Stimulated activated CD4-positive, alpha-beta T cell treated with anti-CD3 and anti-CD28 coated beads, Interleukin-12 subunit alpha, Interleukin-12 subunit beta, amount 100 ng/mL, for 4 hours (primary cell): ENCODE results near the gene CDR2.

Experiments
- DNase-seq: peaks from one replicate; pipeline ENCODE4 v3.0.0-alpha.2; 2020

Gene CDR2

DNA sequence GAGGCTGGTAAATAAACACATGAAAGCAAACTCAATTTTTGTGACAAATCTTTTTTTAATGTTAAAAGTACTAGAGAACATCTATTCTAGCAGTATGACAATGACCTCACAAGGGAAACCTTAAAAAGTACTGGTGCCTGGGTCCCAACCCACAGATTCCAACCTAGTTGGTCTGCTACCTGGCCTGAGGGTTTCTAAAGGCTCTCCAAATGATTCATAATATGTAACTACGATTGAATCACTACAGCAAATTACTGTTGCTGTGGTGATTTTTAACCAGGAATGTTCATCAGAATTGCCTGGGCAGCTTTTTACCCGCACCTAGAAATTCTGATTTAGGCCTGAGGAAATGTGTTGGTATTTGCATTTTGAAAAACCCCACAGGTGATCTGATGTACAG, 26.1 kb downstream of the CDR2 start:
- DNase-seq = no peak

GRCh38 chr16:22347100-22347820, 27.2 kb downstream of the CDR2 start:
- DNase-seq = no peak

DNA sequence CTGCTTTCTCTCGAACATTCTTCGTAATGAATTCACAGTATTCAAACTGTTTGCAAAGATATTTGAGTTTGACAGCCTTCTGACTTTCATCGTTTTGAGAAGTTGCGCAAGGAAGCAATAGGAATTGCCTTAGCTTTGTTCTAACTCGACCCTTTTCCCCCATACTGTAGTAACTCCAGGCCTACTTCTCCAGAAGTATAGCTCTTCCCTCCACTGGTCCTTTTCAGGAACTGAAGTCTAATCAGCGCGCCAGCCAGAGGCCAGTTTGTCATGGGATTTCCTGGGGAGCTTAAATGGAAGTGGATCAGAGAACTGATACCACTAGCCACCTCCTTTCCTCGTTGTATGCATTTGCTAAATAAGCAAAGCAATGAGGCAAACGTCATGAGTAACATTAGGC, 27.9 kb downstream of the CDR2 start:
- no peak for DNase-seq

GRCh38 chr16:22342082-22342481, 32.3 kb downstream of the CDR2 start:
- DNase-seq = no peak

DNA sequence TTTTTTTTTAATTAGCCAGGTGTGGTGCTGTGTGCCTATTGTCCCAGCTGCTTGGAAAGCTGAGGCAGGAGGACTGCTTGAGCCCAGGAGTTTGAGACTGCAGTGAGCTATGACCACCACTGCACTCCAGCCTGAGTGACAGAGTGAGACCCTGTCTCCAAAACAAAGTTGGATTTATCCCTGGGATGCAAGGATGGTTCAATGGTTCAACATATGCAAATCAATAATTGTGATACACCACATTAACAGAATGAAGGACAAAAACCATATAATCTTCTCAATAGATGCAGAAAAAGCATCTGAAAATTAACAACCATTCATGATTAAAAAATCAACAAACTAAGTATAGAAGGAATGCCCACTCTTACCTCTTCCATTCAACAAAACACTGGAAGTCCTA, 33.5 kb downstream of the CDR2 start:
- DNase-seq = no peak

- DNase-seq = no peak
These were observed 36.4 kb downstream of the CDR2 start for GRCh38 chr16:22337849-22338635.

DNA sequence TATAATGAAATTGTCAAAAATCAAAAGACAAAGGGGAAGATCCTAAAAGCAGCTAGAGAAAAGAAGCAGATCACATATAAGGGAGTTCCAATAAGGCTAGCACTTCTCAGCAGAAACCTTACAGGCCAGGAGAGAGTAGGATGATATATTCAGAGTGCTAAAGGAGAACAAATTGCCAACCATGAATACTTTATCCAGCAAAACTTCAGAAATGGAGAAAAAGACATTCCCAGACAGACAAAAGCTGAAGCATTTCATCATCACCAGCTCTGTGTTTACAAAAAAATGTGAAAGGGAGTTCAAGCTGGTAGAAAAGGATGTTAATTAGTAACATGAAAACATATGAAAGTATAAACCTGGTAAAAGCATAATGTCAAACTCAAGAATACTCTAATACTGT, 37.4 kb downstream of the CDR2 start:
- DNase-seq = no peak

DNA sequence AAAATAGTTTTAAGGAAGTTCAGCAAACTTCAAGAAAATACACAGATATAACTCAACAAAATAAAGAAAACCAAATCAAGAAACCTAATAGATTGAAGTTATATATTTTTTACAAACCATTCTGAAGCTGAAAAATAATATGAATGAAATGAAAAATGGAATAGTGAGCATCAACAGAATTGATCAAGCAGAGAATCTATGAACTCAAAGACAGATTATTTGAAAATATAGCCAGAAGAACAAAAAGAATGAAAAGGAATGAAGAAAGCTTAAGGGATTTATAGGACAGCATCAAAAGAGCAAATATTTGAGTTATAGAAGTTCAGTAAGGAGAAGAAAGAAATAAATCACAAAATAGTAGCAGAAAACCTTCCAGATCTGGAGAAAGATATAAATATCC, 37.8 kb downstream of the CDR2 start:
- DNase-seq = no peak

- no peak for DNase-seq
These were observed 38.7 kb downstream of the CDR2 start for GRCh38 chr16:22335668-22336246.

- no peak for DNase-seq
These were observed 40.9 kb downstream of the CDR2 start for GRCh38 chr16:22333457-22333994.

- DNase-seq = no peak
These were observed 44.1 kb downstream of the CDR2 start for GRCh38 chr16:22330326-22330725.

DNA sequence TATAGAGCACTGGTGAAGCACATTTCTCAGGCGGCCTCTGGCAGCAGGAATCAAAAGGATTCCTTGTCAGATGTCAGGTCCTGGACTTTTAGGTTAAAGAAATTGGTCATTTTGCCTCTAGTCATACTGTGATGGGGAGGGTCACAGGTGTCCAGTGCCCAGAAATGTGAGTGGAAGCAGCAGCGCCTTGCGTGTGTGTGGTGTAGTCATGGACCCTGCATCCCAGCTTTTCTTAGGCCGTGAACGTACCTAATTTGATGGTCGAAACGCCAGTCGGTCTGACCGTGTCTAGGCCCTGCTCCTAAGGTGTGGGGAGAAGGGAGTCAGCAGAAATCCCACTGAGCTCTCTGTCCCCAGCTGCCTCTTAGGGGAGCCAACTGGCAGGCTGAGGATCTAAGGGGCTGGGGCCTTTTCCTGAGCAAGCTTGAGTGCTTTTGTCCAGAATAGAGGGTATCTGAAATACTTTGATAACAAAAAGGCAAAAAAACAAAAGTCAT, 45.2 kb downstream of the CDR2 start:
- no peak for DNase-seq

DNA sequence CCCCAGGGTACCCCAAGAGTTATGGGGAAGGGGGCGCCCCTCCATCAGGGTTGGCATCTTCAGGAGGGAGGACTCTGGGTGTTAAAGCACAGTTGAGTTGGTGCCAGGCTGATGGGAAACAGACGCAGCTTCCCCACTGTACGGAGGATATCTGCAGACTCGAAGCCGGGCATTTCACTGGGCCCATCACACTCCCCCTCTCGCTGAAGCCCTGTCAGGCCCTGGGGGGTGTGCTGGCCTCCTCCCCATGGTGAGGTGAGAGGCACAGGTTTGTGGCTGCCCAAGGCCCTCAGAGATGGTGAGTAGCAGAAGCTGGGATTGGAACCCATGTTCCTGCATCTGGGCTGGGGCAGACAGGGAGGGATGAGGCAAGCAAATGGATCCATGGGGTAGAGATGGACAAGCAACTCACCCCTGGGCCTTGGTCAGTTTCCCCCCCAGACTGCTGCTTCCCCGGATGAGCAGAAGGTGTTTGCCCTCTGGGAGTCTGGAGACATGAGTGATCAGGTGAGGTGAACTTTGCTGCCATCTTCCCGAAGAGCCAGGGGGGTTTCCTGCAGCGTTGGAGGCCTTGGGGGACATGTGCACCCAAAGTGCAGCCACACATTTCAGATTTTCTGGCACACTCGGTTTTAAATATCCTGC, 46.2 kb downstream of the CDR2 start:
- no peak for DNase-seq

DNA sequence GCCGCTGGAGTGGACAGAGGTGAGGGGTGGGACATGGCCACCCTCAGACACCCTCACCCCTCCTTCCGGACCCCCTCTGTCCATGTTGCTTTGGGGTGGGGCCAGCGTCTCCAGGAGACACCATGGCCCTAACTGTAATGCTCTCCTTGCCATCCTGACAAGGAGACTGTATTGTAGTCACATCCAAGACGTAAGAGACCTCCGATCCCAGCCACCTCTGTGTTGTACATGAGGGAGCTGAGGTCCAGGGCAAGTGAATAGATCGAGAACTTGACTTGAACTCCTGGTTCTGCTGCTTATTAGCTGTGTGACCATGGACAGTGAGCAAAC, 47.0 kb downstream of the CDR2 start:
- no peak for DNase-seq

GRCh38 chr16:22326771-22327445, 47.5 kb downstream of the CDR2 start:
- no peak for DNase-seq

DNA sequence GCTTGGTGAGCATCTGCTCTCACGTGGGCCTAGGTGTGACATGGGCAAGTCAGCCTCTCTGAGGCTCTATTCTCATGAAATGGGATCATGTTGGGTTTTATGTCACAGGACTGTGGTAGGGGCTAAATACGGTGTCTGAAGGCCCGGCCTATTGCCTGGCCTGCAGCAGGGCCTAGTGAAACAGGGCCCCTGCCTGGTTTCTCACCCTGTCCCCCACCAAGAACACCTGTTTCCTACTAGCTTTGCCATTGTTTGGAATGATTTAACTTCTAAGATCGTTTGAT, 48.1 kb downstream of the CDR2 start:
- DNase-seq = no peak

- DNase-seq = no peak
These were observed 48.6 kb downstream of the CDR2 start for GRCh38 chr16:22325598-22326368.

DNA sequence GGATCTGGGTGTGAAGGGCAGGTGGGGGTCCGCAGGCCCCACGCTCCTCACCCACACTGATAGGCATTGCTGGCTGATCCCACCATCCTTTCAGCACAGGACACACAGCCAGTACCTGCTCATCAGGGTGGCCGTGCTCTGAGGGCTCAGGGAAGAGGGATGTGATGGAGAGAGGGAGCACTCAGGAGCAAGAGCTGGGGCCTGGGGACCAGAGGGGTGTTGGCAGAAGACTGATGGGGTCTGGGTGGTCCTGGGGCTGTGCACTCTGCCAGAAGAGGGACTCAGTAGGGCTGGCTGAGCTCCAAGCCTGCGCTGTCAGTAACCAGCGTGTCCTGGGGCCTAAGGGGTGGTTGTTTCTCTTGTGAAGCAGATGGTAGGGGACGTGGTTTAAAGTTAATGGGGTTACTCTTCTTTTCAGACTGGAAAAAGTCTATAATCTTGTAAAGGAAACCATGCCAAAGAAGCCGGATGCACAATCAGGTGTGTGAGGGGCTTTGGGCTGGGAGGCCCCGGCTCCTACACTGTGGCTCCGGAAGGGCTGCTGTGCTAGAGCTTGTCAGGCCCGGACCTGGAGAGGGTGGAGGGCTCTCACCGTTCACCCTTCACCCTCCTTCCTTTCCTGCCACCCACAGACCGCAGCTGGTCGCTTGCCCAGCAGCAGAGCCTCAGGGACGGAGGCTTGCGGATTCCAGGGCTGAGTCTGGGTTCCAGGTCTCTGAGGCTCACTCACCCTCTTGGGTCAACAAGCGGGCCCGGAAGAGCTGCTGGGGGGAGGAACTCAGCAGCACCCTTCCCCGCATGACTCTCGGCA, 49.4 kb downstream of the CDR2 start:
- DNase-seq = no peak

- no peak for DNase-seq
These were observed 50.2 kb downstream of the CDR2 start for GRCh38 chr16:22323959-22324786.
